GM03348 (cell line): ENCODE measurements around the gene CRYBA4.

Source experiments
- DNase-seq: peaks from one replicate; pipeline ENCODE4 v3.0.0; 2012; ENCODE audit warnings: low spot score

CRYBA4 gene

DNA sequence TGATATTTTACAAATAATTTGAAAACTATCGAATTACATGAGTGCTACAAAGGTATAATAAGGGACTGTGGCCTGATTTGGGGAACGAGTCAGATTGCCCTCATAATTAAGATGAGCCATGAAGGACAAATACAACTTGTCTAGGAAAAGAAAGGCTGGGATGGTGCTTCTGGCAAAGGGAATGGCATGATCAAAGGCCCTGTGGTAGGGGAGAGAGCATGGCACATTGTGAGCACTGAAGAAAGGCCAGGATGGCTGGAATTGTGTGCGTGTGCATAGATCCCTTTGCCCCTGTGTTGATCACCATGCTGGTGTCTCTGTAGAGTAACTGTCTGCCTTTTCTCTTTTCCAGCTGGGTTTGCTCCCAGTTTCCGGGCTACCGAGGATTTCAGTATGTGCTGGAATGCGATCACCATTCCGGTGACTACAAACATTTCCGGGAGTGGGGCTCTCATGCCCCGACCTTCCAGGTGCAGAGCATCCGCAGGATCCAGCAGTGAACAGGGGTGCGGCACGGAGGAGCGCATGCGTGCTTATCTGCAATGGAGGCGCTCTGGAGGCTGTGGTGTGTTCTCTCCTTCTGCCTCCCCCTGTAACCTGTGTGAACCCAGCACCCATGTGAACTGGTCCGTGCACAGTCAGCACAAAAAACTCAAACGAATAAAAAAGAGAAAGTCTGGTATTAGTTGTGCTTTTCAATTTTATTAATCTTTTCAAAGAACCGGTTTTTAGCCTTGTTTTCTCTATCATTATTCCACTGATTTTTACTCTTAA lies 8.4 kb downstream of the CRYBA4 start:
- no peak for DNase-seq

- DNase-seq = no peak
These were observed 9.5 kb downstream of the CRYBA4 start for GRCh38 chr22:26631282-26631681.

GRCh38 chr22:26632422-26633155 lies 10.8 kb downstream of the CRYBA4 start:
- no peak for DNase-seq

DNA sequence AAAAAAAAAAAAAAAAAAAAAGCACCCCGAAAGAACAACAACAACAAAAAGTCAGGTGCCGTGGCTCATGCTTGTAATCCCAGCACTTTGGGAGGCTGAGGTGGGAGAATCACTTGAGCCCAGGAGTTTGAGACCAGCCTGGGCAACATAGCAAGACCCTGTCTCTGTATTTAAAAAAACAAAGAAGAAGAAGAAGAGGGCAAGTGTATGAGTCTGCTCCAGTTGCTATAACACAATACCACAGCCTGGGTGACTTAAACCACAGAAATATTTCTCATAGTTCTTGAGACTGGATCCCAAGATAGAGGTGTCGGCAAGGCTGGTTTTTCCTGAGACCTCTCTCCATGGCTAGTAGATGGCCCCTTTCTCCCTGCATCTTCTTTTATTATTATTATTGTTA lies 12.4 kb downstream of the CRYBA4 start:
- DNase-seq = no peak

GRCh38 chr22:26635117-26635516 lies 13.4 kb downstream of the CRYBA4 start:
- DNase-seq = no peak

- DNase-seq = no peak
These were observed 14.5 kb downstream of the CRYBA4 start for GRCh38 chr22:26636296-26636695.

DNA sequence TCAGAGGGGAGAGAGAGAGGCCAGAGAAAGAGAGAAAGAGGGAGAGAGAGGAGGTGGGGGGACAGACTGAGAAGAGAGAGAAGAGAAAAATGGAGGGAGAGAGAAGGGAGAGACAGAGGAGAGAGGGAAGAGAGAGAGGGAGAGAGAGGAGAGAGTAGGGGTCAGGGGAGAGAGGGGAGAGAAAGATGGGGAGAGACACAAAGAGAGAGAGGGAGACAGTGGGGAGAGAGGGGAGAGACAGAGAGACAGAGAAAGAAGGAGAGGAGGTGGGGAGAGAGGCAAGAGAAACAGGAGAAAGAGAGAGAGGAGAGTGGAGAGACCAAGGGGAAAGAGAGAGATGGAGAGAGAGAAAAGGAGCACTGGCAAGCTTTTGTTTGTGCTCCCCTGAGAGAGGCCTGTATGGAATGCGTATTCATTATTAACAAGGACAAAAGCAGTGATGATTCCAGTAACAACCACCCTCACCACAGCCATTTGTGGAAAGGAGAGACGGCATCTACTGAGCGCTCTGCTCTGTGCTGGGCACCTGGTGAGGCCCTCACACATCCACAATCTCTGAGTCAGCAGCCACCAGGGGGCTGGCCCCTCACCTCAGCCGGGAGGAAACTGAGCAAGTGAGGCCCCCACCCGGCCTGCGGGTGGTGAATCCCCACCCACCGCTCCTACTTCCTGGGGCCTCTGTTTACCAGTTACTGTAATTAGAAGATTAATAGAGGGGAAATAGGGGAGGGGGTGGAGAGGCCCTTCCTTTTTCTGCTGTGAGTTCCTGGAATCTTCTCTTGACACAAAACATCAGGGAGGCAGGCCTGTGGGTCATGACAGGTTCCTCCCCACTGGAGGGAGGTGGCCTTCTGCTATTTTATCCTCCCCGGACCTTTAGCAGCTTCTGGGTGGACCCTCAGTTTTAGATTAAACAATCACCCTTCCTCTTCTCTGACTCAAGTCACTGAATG lies 21.0 kb downstream of the CRYBA4 start:
- DNase-seq = no peak

DNA sequence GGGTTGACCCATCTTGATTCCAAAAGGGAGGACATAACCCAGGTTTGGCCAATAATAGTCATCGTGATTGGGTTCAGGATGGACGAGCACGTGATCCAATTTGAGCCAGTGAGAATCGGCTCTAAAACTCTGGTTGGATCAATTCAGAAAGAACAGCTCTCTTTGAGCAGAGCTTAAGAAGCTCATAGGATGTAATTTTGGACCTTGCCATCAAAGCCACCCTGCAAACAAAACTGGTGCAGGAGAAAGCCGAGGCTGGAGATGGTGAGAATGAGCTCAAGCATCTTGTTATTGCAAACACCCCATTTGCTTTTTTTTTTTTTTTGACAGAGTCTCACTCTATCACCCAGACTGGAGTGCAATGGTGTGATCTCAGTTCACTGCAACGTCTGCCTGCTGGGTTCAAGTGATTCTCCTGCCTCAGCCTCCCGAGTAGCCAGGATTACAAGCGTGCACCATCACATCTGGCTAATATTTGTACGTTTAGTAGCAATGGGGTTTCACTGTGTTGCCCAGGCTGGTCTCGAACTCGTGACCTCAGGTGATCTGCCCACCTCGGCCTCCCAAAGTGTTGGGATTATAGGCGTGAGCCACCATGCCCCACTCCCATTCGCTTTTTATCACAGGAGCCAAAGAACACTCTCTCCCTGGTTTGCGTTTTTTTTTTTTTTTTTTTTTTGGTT lies 21.8 kb downstream of the CRYBA4 start:
- no peak for DNase-seq

- peak; percentile 67 for DNase-seq
These were observed 24.4 kb downstream of the CRYBA4 start for GRCh38 chr22:26646158-26646557.

- no peak for DNase-seq
These were observed 26.3 kb downstream of the CRYBA4 start for GRCh38 chr22:26648011-26648497.

GRCh38 chr22:26648528-26649388 lies 27.0 kb downstream of the CRYBA4 start:
- DNase-seq = no peak

DNA sequence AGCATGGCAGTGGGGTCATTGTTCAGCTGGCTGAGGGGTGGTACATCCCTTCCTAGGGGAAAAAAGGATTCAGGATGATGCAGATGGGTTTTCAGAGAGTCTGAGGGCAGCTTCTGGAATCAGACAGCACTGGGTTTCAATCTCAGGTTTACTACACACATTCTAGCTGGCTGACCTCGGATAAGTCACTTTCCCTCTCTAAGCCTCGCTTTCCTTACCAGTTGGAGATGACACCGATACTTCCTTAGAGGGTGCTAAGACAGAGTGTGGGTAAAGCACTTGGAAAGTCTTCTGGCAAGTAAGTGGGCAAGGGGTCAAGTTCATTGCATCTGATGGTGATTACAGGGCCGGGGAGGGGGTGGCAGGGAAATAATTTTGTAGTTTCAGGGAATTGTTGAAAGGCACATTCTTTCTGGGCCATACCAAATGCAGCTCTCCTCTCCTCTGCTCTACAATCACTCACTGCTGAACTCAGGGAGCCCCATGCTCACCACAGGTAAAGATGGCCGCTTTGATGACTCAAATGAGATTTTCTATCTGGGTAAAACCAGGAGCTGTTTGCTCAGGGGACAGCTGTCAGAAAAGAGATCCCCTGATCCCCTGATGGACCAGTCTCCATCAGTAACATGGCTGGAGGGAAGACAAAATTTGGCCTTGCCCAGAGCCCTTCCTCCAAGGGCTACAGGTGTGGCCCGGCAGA lies 29.1 kb downstream of the CRYBA4 start:
- DNase-seq = no peak

GRCh38 chr22:26651815-26652214 lies 30.1 kb downstream of the CRYBA4 start:
- DNase-seq = no peak

DNA sequence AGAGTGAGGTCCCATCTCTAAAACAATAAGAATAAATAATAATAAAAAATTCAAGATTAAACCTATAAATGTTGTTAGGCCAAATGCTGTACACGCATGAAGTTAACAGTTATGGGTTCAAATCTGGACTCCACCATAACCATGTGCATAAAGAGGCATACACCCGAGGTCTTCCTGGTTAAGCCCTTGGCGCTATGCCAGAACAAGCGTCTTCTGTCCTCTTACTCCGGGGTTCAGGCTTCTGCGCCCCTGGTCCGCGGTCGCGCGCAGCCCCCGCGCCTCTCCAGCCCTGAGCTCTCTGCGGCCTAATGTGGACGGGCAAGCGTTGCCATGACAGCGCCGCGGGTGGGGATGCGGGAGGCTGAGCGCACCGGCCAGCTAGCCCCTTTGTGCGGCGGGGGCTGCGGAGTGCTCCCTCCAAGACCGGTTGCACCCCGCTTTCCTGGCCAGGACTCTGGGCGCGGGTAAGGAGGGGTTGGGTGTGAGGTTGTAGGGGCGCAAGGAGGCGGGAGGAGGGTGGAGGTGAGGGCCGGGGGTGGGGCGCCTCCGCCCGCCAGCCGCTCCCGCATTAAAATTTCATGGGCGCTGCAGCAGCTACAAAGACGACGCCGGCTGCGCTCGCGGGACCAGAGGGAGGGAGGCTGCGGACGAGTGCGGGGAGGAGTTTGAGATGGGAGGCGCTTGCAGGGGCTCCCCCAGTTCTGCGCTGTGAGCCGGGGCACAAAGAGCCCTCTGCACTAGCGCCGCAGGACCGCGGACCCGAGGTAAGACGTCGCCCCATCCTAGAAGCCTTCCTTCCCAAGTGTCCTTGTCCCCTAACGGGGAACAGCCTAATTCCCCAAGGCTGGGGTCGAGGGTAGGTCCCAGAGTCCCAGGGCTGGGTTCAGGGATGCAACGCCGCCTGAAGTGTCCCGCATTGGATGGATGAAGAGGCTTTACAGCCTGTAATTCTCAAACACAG lies 35.4 kb downstream of the CRYBA4 start, which contains the start of gene MIAT:
MIAT (plus strand) TSS at position 698 of the 961 bp plus-strand sequence.
- DNase-seq = peak; percentile 57

DNA sequence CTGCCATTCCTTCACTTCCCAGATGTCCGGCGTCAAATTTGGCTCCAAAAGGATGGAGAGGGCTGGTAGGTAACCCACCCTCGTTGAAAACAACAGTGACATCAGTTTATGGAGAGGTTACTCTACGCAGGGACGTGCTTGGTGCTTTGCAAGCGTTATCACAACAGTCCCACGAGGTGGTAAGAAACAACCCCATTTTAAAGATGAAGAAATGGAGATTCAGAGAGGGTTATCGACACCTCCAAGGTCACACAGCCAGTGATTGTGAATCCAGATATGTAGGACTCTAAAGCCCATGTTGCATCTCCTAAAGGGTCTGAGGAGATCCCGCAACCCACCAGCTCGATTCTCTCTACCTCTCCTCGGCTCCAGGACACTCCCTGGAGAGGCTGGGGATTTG lies 36.4 kb downstream of the CRYBA4 start:
- no peak for DNase-seq

GRCh38 chr22:26658671-26659478 lies 37.1 kb downstream of the CRYBA4 start:
- peak; percentile 86 for DNase-seq

GRCh38 chr22:26660356-26660755 lies 38.6 kb downstream of the CRYBA4 start:
- DNase-seq = no peak
